Inferior parietal cortex (tissue), 1 donor: Measurements from ENCODE around the gene PTPRN2.

Source experiments
- DNase-seq: peaks from one replicate; pipeline ENCODE4 v3.0.0-alpha.2; 2016; ENCODE audit errors: extremely low spot score

Gene PTPRN2

GRCh38 chr7:158576050-158576762 is 11.4 kb downstream of the PTPRN2 start:
- DNase-seq: no peak

- no peak for DNase-seq
Observed at GRCh38 chr7:158574308-158575036, 13.2 kb downstream of the PTPRN2 start.

GRCh38 chr7:158573310-158573709 is 14.3 kb downstream of the PTPRN2 start:
- DNase-seq: no peak

- no peak for DNase-seq
Observed at GRCh38 chr7:158572000-158572828, 15.4 kb downstream of the PTPRN2 start.

- DNase-seq: no peak
Observed at GRCh38 chr7:158570449-158571170, 17.0 kb downstream of the PTPRN2 start.

- DNase-seq: no peak
Observed at GRCh38 chr7:158569858-158570323, 17.7 kb downstream of the PTPRN2 start.

GRCh38 chr7:158568974-158569857 is 18.4 kb downstream of the PTPRN2 start:
- DNase-seq: no peak

- no peak for DNase-seq
Observed at GRCh38 chr7:158567153-158567603, 20.4 kb downstream of the PTPRN2 start.

- no peak for DNase-seq
Observed at GRCh38 chr7:158564663-158565035, 23.0 kb downstream of the PTPRN2 start.

- no peak for DNase-seq
Observed at GRCh38 chr7:158563911-158564662, 23.5 kb downstream of the PTPRN2 start.

GRCh38 chr7:158563051-158563450 is 24.6 kb downstream of the PTPRN2 start:
- no peak for DNase-seq

GRCh38 chr7:158562517-158562916 is 25.1 kb downstream of the PTPRN2 start:
- no peak for DNase-seq

- DNase-seq: no peak
Observed at GRCh38 chr7:158561659-158562058, 26.0 kb downstream of the PTPRN2 start.

- no peak for DNase-seq
Observed at GRCh38 chr7:158560386-158560785, 27.2 kb downstream of the PTPRN2 start.

GRCh38 chr7:158559356-158559755 is 28.3 kb downstream of the PTPRN2 start:
- DNase-seq: no peak

- no peak for DNase-seq
Observed at GRCh38 chr7:158558816-158559215, 28.8 kb downstream of the PTPRN2 start.

- no peak for DNase-seq
Observed at GRCh38 chr7:158557441-158557755, 30.2 kb downstream of the PTPRN2 start.

GRCh38 chr7:158556721-158557440 is 30.7 kb downstream of the PTPRN2 start:
- no peak for DNase-seq

- no peak for DNase-seq
Observed at GRCh38 chr7:158555034-158555520, 32.5 kb downstream of the PTPRN2 start.
